ENCODE data around the gene NUFIP1.
"Not testable (repeated sequence)": the region's sequence is repeated elsewhere in the genome, so short reads cannot be mapped to it uniquely, and the experiment has no call there.

NUFIP1 gene

GRCh38 chr13:44919104-44919804 is 70.0 kb downstream of the NUFIP1 start:
- DNase-seq = no peak

DNA sequence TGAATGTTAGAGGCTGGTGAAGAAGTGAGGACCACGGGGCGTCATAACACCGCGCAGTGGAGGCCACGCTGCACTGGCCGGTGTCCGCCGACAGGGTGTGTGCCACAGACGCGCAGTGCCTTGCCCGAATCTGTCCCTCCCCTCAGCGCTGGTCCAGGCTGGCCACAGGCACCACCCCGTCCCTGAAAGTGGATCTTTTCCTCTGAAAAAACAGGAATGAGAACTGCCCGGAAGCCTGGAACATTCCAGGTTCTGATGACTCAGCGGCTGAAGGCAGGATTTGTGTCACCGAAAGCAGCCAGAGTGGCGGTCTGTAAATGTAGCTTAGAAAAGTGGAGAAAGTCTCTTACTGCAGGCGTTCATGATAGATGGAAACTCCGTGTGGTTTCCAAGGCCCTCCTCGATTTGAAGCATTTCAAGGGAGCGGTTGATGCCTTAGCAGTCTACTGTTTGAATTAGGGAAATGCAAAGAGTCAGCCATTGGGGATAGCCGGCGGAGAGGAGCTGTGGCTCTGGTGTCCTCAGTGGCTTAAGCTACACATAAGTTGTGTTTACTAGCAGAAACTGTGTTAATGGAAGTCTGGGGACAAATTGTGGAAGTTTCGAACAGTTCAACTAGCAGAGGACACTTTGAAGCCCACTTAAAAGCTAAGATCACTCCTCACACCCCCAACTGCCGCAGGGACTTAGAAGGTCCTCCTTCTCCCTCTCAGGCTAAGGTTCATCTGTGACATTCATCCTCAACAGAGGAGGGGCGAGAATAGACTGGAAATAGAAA is 70.8 kb downstream of the NUFIP1 start:
- DNase-seq = peak; percentile 85

GRCh38 chr13:44917589-44918325 is 71.5 kb downstream of the NUFIP1 start:
- DNase-seq = peak; percentile 96

- no peak for DNase-seq
These were observed 76.8 kb downstream of the NUFIP1 start for GRCh38 chr13:44912278-44913016.

GRCh38 chr13:44908712-44909111 is 80.6 kb downstream of the NUFIP1 start:
- DNase-seq = no peak

DNA sequence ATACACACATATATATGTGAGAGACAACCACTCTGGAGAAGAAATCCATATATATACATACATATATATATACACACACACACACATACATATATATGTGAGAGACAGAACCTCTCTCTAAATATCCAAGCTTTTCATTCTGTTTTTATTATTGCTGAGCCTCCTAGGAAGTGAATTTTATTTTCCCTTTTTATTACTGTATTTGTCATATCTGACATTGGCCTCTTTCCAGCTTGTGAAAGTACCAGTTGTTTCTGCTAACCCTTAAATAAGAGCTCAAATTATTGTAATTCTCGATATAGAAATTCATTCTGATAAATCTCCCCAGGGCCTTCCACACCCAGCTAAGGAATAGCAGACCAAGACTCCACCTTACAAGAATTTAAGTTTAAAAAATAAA is 81.0 kb downstream of the NUFIP1 start:
- DNase-seq = no peak

GRCh38 chr13:44906713-44907112 is 82.6 kb downstream of the NUFIP1 start:
- no peak for DNase-seq

GRCh38 chr13:44906230-44906629 is 83.0 kb downstream of the NUFIP1 start:
- no peak for DNase-seq

- no peak for DNase-seq
These were observed 83.7 kb downstream of the NUFIP1 start for GRCh38 chr13:44905556-44905955.

GRCh38 chr13:44904967-44905366 is 84.3 kb downstream of the NUFIP1 start:
- DNase-seq = no peak

DNA sequence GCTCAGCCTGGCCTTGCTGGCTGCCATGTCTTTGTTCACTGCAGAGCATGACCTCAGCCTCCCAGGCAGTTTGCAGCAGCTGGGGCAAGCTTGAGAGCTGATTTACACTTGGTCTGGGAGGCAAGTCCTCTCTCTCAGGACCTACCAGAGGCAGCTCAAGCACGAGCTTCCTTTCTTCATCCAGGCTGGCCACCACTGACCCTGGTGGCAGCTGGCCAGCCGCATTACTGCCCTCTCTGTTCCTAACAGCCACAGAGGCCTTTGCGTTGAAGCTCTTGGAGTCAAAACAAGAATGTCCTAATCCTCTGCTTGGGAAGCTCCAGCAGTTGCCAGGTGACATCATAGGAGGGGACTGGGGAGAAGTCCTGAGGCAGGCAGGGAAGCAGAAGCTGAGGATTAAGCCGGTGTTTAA is 85.7 kb downstream of the NUFIP1 start:
- DNase-seq = no peak

DNA sequence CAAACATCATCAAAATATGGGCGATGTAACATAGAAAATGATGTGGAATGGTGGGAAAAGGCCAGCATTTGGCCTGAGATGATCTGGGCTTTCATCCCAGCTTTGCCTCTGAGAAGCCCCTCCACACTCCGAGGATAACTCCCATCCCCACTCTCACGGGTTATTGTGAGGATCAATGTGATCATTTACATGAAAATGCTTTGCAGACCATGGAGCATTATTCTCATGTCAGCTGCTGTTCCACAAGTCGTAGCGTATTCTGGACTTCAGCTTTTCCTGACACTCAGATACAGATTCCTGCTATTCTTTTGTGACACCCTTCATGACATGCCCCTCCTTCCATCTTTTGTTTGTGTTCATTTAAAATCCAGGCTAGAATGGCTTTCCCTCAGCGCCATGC is 86.5 kb downstream of the NUFIP1 start:
- no peak for DNase-seq

DNA sequence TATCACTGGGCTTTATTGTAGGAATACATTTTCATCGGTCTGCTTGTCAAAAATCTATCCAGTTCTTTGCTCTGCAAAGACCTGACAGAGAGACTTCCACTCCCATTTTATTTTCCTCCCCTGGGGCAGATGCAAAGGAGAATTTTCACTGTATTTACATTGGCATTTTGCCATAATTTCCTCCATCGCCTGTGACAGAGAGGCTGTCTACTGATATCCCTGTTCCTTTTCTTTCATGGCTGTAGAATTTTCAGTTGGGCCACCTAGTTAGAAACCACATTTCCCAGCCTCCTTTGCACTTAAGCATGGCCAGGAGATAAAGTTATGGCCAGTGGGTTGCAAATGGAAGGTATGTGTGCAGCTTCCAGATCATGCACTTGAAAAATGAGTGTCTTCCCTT is 89.3 kb downstream of the NUFIP1 start:
- DNase-seq = no peak

DNA sequence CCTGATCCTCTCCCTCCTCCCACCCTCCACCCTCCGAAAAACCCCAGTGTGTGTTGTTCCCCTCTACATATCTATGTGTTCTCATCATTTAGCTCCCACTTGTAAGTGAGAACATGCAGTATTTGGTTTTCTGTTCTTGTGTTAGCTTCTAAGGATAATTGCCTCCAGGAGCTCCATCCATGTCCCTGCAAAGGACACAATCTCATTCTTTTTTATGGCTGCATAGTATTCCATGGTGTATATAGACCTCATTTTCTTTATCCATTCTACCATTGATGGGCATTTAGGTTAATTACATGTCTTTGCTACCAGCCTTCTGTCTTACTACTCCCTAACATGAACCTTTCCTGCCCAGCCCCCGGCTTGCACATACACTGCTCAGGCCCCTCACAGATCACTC is 91.0 kb downstream of the NUFIP1 start:
- not testable (repeated sequence) for DNase-seq

- no peak for DNase-seq
These were observed 93.3 kb downstream of the NUFIP1 start for GRCh38 chr13:44895953-44896335.

GRCh38 chr13:44895264-44895952 is 93.9 kb downstream of the NUFIP1 start:
- DNase-seq = no peak

GRCh38 chr13:44894001-44894770 is 95.1 kb downstream of the NUFIP1 start:
- no peak for DNase-seq

Measured in CD4-positive, alpha-beta T cell treated with Interleukin-15 for 1 hour (primary cell).